ENCODE results near the gene KIAA1549.
A peak's percentile ranks its signal among the peaks of the same experiment; 100 is the strongest.

Gene KIAA1549

DNA sequence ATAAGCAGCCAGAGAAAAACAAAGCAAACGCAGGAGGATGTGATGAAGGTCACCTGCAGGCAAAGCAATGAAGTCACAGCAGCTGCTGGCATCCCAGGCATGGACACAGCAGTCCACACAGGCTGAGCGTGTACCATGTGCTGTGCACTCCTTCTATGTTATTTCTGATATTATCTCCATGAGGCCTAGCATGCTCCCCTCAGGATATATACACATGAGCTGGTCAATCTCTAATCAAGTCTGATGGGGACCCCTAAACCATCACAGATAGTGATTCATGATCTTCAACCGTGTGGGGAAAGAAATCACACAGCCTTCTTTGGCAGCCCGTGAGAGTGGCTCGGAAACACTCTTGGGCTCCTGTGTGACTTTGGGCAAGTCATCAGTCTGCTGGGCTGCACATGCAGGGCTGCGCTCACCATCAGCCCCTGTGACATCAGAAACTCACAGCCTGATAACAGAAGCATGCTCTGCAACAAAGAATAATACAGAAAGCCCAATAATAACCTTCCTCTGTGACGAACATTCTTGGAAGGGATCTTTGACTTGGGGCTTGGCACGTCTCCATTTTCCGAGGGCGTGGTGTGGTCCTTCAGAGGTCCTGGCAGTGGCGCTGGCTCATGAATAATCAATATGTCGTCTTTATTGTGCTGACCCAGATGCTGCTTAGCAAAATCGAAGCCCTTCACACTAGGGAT is 100.2 kb downstream of the KIAA1549 start:
- Histone ChIP-seq H3K4me2 (ENCODE audit: low read length, poor library complexity, severe bottlenecking) (no peak overlapping the region), H3K18ac (ENCODE audit: low read depth in 1 of 2, low read length in 2 of 2) (no peak overlapping the region), H3K27ac (ENCODE audit: low read length, poor library complexity, severe bottlenecking) (no peak overlapping the region), H2BK120ac (ENCODE audit: low read depth, low read length) (no peak overlapping the region), H3K79me1 (replicated peaks; ENCODE audit: low read length, poor library complexity, severe bottlenecking) (no peaks in the 10 kb centered on the region), H3K14ac (ENCODE audit: low read length in 2 of 2) (no peak overlapping the region), H3K4me3 (ENCODE audit: insufficient read depth in 1 of 2, low read depth in 1 of 2, low read length in 2 of 2) (peak overlapping the region in 1 of 2 experiments; percentile 45), H3K23ac (ENCODE audit: low read length in 2 of 2) (no peak overlapping the region), H2BK12ac (ENCODE audit: low read length in 2 of 2) (no peak overlapping the region), H3K9ac (ENCODE audit: low read length) (peak overlapping the region; percentile 68), H2AK5ac (ENCODE audit: low read length, severe bottlenecking) (no peak overlapping the region), H3K27me3 (ENCODE audit: control insufficient read depth in 1 of 2, insufficient read depth in 1 of 2, low read length in 2 of 2) (no peaks in the 10 kb centered on the region), H3K36me3 (ENCODE audit: control insufficient read depth in 1 of 2, insufficient read depth in 2 of 2, low read depth in 1 of 2, low read length in 2 of 2) (peaks cover 3 to 9% of the 10 kb centered on the region in 2 experiments), H4K8ac (ENCODE audit: low read length) (no peak overlapping the region), H2AFZ (ENCODE audit: low read depth, low read length) (no peak overlapping the region), H2BK5ac (ENCODE audit: low read depth, low read length, poor library complexity, severe bottlenecking) (no peak overlapping the region), H3K4me1 (ENCODE audit: control insufficient read depth, insufficient read depth, low read depth, low read length) (peaks cover 2% of the 10 kb centered on the region), H3K4ac (ENCODE audit: low read depth in 1 of 2, low read length in 2 of 2) (no peak overlapping the region), H2BK15ac (ENCODE audit: low read depth, poor library complexity, severe bottlenecking) (no peak overlapping the region), H3K9me3 (ENCODE audit: control insufficient read depth, low read length) (no peaks in the 10 kb centered on the region), H4K91ac (ENCODE audit: low read length) (no peak overlapping the region)
- 98% methylated on average over 13 of the region's 13 CpGs for WGBS
- no peak for DNase-seq

DNA sequence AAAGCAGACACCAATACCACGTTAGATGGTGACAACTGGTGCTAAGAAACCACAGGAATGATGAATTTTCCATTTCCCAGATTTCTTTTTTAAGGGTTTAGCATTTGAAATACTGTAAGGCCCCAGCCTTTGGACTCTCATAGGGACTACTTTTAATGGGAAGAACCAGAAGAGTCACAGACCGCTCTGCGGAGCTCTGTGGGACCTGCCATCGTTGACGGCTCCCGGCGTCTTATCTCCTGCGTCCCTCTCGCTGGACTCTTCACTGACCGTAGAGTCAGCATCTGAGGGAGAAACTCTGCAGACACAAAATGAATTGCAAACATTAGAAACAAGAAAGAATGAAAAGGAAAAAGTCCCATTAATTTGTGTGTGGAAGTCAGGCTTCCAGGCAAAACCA is 101.8 kb downstream of the KIAA1549 start:
- no peak overlapping the region for H3K14ac ChIP-seq (ENCODE audit: low read length in 2 of 2)
- no peak overlapping the region for H3K27ac ChIP-seq (ENCODE audit: low read length, poor library complexity, severe bottlenecking)
- H2BK12ac ChIP-seq (ENCODE audit: low read length in 2 of 2): no peak overlapping the region
- no peak overlapping the region for H2BK5ac ChIP-seq (ENCODE audit: low read depth, low read length, poor library complexity, severe bottlenecking)
- H3K36me3 ChIP-seq (ENCODE audit: control insufficient read depth in 1 of 2, insufficient read depth in 2 of 2, low read depth in 1 of 2, low read length in 2 of 2): peaks cover 3 to 9% of the 10 kb centered on the region in 2 experiments
- H2BK120ac ChIP-seq (ENCODE audit: low read depth, low read length): no peak overlapping the region
- H3K18ac ChIP-seq (ENCODE audit: low read depth in 1 of 2, low read length in 2 of 2): no peak overlapping the region
- no peaks in the 10 kb centered on the region for H3K79me1 ChIP-seq (replicated peaks; ENCODE audit: low read length, poor library complexity, severe bottlenecking)
- H3K23ac ChIP-seq (ENCODE audit: low read length in 2 of 2): no peak overlapping the region
- no peak overlapping the region for H3K4me3 ChIP-seq (ENCODE audit: insufficient read depth in 1 of 2, low read depth in 1 of 2, low read length in 2 of 2)
- no peak overlapping the region for H4K91ac ChIP-seq (ENCODE audit: low read length)
- H3K27me3 ChIP-seq (ENCODE audit: control insufficient read depth in 1 of 2, insufficient read depth in 1 of 2, low read length in 2 of 2): no peaks in the 10 kb centered on the region
- H2BK15ac ChIP-seq (ENCODE audit: low read depth, poor library complexity, severe bottlenecking): no peak overlapping the region
- H3K9me3 ChIP-seq (ENCODE audit: control insufficient read depth, low read length): no peaks in the 10 kb centered on the region
- H3K4me1 ChIP-seq (ENCODE audit: control insufficient read depth, insufficient read depth, low read depth, low read length): peaks cover 6% of the 10 kb centered on the region
- H3K4me2 ChIP-seq (ENCODE audit: low read length, poor library complexity, severe bottlenecking): no peak overlapping the region
- H2AFZ ChIP-seq (ENCODE audit: low read depth, low read length): no peak overlapping the region
- no peak for DNase-seq
- WGBS: 87% methylated on average over 9 of the region's 10 CpGs
- no peak overlapping the region for H4K8ac ChIP-seq (ENCODE audit: low read length)
- no peak overlapping the region for H3K9ac ChIP-seq (ENCODE audit: low read length)
- H2AK5ac ChIP-seq (ENCODE audit: low read length, severe bottlenecking): no peak overlapping the region
- no peak overlapping the region for H3K4ac ChIP-seq (ENCODE audit: low read depth in 1 of 2, low read length in 2 of 2)

DNA sequence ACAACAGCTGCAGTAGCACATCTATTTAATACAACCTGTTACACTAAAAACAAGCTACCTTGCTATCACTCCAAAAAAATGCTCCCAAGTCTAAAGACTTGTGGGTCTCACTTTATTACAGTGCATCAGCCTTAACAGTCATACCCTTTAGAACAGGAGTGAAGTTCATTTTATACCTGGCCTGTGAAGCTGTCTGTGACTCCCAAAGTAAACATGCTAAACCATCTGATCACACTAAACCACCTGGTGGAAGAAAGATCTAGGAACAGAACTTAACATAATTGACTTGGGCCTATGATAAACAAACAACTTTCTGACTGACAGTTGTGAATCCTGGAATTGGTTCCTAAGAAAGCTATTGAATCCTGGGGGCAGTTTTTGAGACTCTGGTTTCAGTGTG is 102.3 kb downstream of the KIAA1549 start:
- Histone ChIP-seq H3K4me2 (ENCODE audit: low read length, poor library complexity, severe bottlenecking) (no peak overlapping the region), H3K9me3 (ENCODE audit: control insufficient read depth, low read length) (no peaks in the 10 kb centered on the region), H3K18ac (ENCODE audit: low read depth in 1 of 2, low read length in 2 of 2) (no peak overlapping the region), H3K23ac (ENCODE audit: low read length in 2 of 2) (no peak overlapping the region), H2BK120ac (ENCODE audit: low read depth, low read length) (no peak overlapping the region), H3K79me1 (replicated peaks; ENCODE audit: low read length, poor library complexity, severe bottlenecking) (no peaks in the 10 kb centered on the region), H3K4ac (ENCODE audit: low read depth in 1 of 2, low read length in 2 of 2) (no peak overlapping the region), H3K27ac (ENCODE audit: low read length, poor library complexity, severe bottlenecking) (no peak overlapping the region), H2BK12ac (ENCODE audit: low read length in 2 of 2) (no peak overlapping the region), H3K36me3 (ENCODE audit: control insufficient read depth in 1 of 2, insufficient read depth in 2 of 2, low read depth in 1 of 2, low read length in 2 of 2) (peaks cover 3 to 9% of the 10 kb centered on the region in 2 experiments), H2AFZ (ENCODE audit: low read depth, low read length) (no peak overlapping the region), H4K8ac (ENCODE audit: low read length) (no peak overlapping the region), H2BK15ac (ENCODE audit: low read depth, poor library complexity, severe bottlenecking) (no peak overlapping the region), H3K27me3 (ENCODE audit: control insufficient read depth in 1 of 2, insufficient read depth in 1 of 2, low read length in 2 of 2) (no peaks in the 10 kb centered on the region), H3K4me3 (ENCODE audit: insufficient read depth in 1 of 2, low read depth in 1 of 2, low read length in 2 of 2) (no peak overlapping the region), H2AK5ac (ENCODE audit: low read length, severe bottlenecking) (no peak overlapping the region), H2BK5ac (ENCODE audit: low read depth, low read length, poor library complexity, severe bottlenecking) (no peak overlapping the region), H3K14ac (ENCODE audit: low read length in 2 of 2) (no peak overlapping the region), H4K91ac (ENCODE audit: low read length) (no peak overlapping the region), H3K9ac (ENCODE audit: low read length) (no peak overlapping the region), H3K4me1 (ENCODE audit: control insufficient read depth, insufficient read depth, low read depth, low read length) (peaks cover 6% of the 10 kb centered on the region)
- DNase-seq: no peak

DNA sequence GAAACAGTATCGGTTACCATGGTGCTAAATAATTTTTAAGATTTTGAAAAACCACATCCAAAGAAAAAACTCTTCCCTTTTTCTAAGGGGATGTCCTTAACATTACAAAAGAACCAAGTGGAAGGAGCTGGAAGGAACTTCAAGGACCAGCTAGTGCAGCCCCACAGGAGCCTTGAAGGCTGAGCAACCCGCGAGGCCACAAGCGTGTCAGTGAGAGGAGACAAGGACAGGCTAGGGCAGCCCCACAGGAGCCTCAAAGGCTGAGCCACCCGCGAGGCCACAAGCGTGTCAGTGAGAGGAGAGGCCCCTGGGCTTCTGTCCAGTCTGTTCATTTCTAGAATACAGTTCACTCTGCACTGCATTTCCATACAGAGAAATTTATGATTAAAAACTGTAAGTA is 103.1 kb downstream of the KIAA1549 start:
- no peak overlapping the region for H2BK12ac ChIP-seq (ENCODE audit: low read length in 2 of 2)
- H3K4ac ChIP-seq (ENCODE audit: low read depth in 1 of 2, low read length in 2 of 2): no peak overlapping the region
- no peak overlapping the region for H3K27ac ChIP-seq (ENCODE audit: low read length, poor library complexity, severe bottlenecking)
- no peak overlapping the region for H2AK5ac ChIP-seq (ENCODE audit: low read length, severe bottlenecking)
- DNase-seq: no peak
- no peak overlapping the region for H2BK15ac ChIP-seq (ENCODE audit: low read depth, poor library complexity, severe bottlenecking)
- H3K79me1 ChIP-seq (replicated peaks; ENCODE audit: low read length, poor library complexity, severe bottlenecking): no peaks in the 10 kb centered on the region
- H2BK120ac ChIP-seq (ENCODE audit: low read depth, low read length): no peak overlapping the region
- no peak overlapping the region for H3K4me2 ChIP-seq (ENCODE audit: low read length, poor library complexity, severe bottlenecking)
- H2BK5ac ChIP-seq (ENCODE audit: low read depth, low read length, poor library complexity, severe bottlenecking): no peak overlapping the region
- H3K18ac ChIP-seq (ENCODE audit: low read depth in 1 of 2, low read length in 2 of 2): no peak overlapping the region
- H3K4me1 ChIP-seq (ENCODE audit: control insufficient read depth, insufficient read depth, low read depth, low read length): peaks cover 6% of the 10 kb centered on the region
- no peak overlapping the region for H3K14ac ChIP-seq (ENCODE audit: low read length in 2 of 2)
- H4K8ac ChIP-seq (ENCODE audit: low read length): no peak overlapping the region
- no peak overlapping the region for H2AFZ ChIP-seq (ENCODE audit: low read depth, low read length)
- H3K9ac ChIP-seq (ENCODE audit: low read length): no peak overlapping the region
- peaks cover 3 to 9% of the 10 kb centered on the region in 2 experiments for H3K36me3 ChIP-seq (ENCODE audit: control insufficient read depth in 1 of 2, insufficient read depth in 2 of 2, low read depth in 1 of 2, low read length in 2 of 2)
- WGBS: 87% methylated on average over 4 of the region's 7 CpGs
- no peak overlapping the region for H3K4me3 ChIP-seq (ENCODE audit: insufficient read depth in 1 of 2, low read depth in 1 of 2, low read length in 2 of 2)
- H3K9me3 ChIP-seq (ENCODE audit: control insufficient read depth, low read length): no peaks in the 10 kb centered on the region
- no peak overlapping the region for H3K23ac ChIP-seq (ENCODE audit: low read length in 2 of 2)
- H3K27me3 ChIP-seq (ENCODE audit: control insufficient read depth in 1 of 2, insufficient read depth in 1 of 2, low read length in 2 of 2): no peaks in the 10 kb centered on the region
- H4K91ac ChIP-seq (ENCODE audit: low read length): no peak overlapping the region

All from mesenchymal stem cell (in vitro differentiated cells and primary cell).